Activated T-cell treated with anti-CD3 and anti-CD28 coated beads, Interleukin-2, amount 50 U/mL, for 4 hours (primary cell): ENCODE data around the gene PTGES3L. TPM values are rescaled to one million over a fixed set of nuclear protein-coding genes. Genes with fewer than 3 reads are reported as not detected.
"Not testable (repeated sequence)": the region's sequence is repeated elsewhere in the genome, so short reads cannot be mapped to it uniquely, and the experiment has no call there.

Experiments used
- ATAC-seq, 2 donors: fragments of 200-7000 bp; cut with Tn5 transposase; one replicate each; pipeline ENCODE4 v1.10.0; 2021
- DNase-seq: peaks from one replicate; pipeline ENCODE4 v3.0.0-alpha.2; 2020
- H3K27me3 Mint-ChIP-seq: one replicate; pipeline ENCODE4 v1.8.0; 2021; ENCODE audit warnings: low read depth, mixed read lengths
- H3K36me3 Mint-ChIP-seq: one replicate; pipeline ENCODE4 v1.8.0; 2022; ENCODE audit warnings: mixed read lengths; ENCODE audit not compliant: insufficient read depth
- H3K4me1 Mint-ChIP-seq: one replicate; pipeline ENCODE4 v1.8.0; 2021; ENCODE audit warnings: low read depth, mixed read lengths
- H3K4me3 Mint-ChIP-seq: one replicate; pipeline ENCODE4 v1.8.0; 2021; ENCODE audit warnings: mild to moderate bottlenecking, moderate library complexity, mixed read lengths
- H3K9me3 Mint-ChIP-seq: one replicate; pipeline ENCODE4 v1.8.0; 2021; ENCODE audit warnings: mixed read lengths
- total RNA-seq, 3 donors: library from RNA; stranded (reverse); gene quantifications; one replicate each; pipeline ENCODE4 v1.2.1, GENCODE V29; 2021

PTGES3L gene
- total RNA-seq, 3 donors from 2014 or later: 0.24 to 0.30 (median 0.25) TPM

GRCh38 chr17:43018932-43019331, 39.1 kb upstream of the PTGES3L start:
- DNase-seq: no peak
- ATAC-seq: no peak
- Mint-ChIP-seq H3K27me3 (no peaks in the 10 kb centered on the region), H3K9me3 (no peaks in the 10 kb centered on the region), H3K36me3 (peaks cover 4% of the 10 kb centered on the region), H3K4me1 (peaks cover 29% of the 10 kb centered on the region), H3K4me3 (no peak overlapping the region)

GRCh38 chr17:43018008-43018853, 38.4 kb upstream of the PTGES3L start:
- ATAC-seq (no peak), DNase-seq (no peak)
- Mint-ChIP-seq H3K9me3 (no peaks in the 10 kb centered on the region), H3K27me3 (no peaks in the 10 kb centered on the region), H3K4me3 (no peak overlapping the region), H3K36me3 (peaks cover 8% of the 10 kb centered on the region), H3K4me1 (peaks cover 29% of the 10 kb centered on the region)

GRCh38 chr17:43016216-43016615, 36.3 kb upstream of the PTGES3L start:
- no peak for DNase-seq
- H3K36me3 Mint-ChIP-seq: peaks cover 16% of the 10 kb centered on the region
- no peak for ATAC-seq
- no peaks in the 10 kb centered on the region for H3K27me3 Mint-ChIP-seq
- no peaks in the 10 kb centered on the region for H3K9me3 Mint-ChIP-seq
- peaks cover 27% of the 10 kb centered on the region for H3K4me1 Mint-ChIP-seq
- no peak overlapping the region for H3K4me3 Mint-ChIP-seq

GRCh38 chr17:43015579-43015978, 35.7 kb upstream of the PTGES3L start:
- H3K4me1 Mint-ChIP-seq: peaks cover 25% of the 10 kb centered on the region
- H3K36me3 Mint-ChIP-seq: peaks cover 20% of the 10 kb centered on the region
- DNase-seq (no peak), ATAC-seq (no peak)
- no peaks in the 10 kb centered on the region for H3K27me3 Mint-ChIP-seq
- H3K4me3 Mint-ChIP-seq: no peak overlapping the region
- H3K9me3 Mint-ChIP-seq: no peaks in the 10 kb centered on the region

- H3K4me3 Mint-ChIP-seq: no peak overlapping the region
- DNase-seq (no peak), ATAC-seq (no peak)
- H3K27me3 Mint-ChIP-seq: no peaks in the 10 kb centered on the region
- no peaks in the 10 kb centered on the region for H3K9me3 Mint-ChIP-seq
- peaks cover 21% of the 10 kb centered on the region for H3K36me3 Mint-ChIP-seq
- H3K4me1 Mint-ChIP-seq: peaks cover 26% of the 10 kb centered on the region
Measured at GRCh38 chr17:43014649-43015542, 35.0 kb upstream of the PTGES3L start.

GRCh38 chr17:43014020-43014648, 34.3 kb upstream of the PTGES3L start:
- ATAC-seq: no peak
- H3K27me3 Mint-ChIP-seq: no peaks in the 10 kb centered on the region

GRCh38 chr17:43013296-43013695, 33.4 kb upstream of the PTGES3L start:
- ATAC-seq (no peak), DNase-seq (no peak)
- no peak overlapping the region for H3K4me3 Mint-ChIP-seq
- H3K9me3 Mint-ChIP-seq: no peaks in the 10 kb centered on the region
- peaks cover 21% of the 10 kb centered on the region for H3K36me3 Mint-ChIP-seq
- peaks cover 15% of the 10 kb centered on the region for H3K4me1 Mint-ChIP-seq
- no peaks in the 10 kb centered on the region for H3K27me3 Mint-ChIP-seq

More at GRCh38 chr17:43014020-43014648, 34.3 kb upstream of the PTGES3L start:
- Mint-ChIP-seq H3K36me3 (peaks cover 21% of the 10 kb centered on the region), H3K9me3 (no peaks in the 10 kb centered on the region), H3K4me3 (no peak overlapping the region), H3K4me1 (peaks cover 20% of the 10 kb centered on the region)
- DNase-seq: no peak

GRCh38 chr17:43011728-43012472, 32.0 kb upstream of the PTGES3L start:
- no peak overlapping the region for H3K4me3 Mint-ChIP-seq

GRCh38 chr17:43010667-43011308, 30.9 kb upstream of the PTGES3L start:
- no peak for ATAC-seq
- DNase-seq: no peak
- Mint-ChIP-seq H3K4me1 (peaks cover 28% of the 10 kb centered on the region), H3K4me3 (no peak overlapping the region), H3K27me3 (no peaks in the 10 kb centered on the region), H3K36me3 (peaks cover 21% of the 10 kb centered on the region), H3K9me3 (no peaks in the 10 kb centered on the region)

More at GRCh38 chr17:43011728-43012472, 32.0 kb upstream of the PTGES3L start:
- DNase-seq (no peak), ATAC-seq (no peak)
- H3K36me3 Mint-ChIP-seq: peaks cover 21% of the 10 kb centered on the region
- no peaks in the 10 kb centered on the region for H3K27me3 Mint-ChIP-seq
- H3K4me1 Mint-ChIP-seq: peaks cover 21% of the 10 kb centered on the region
- H3K9me3 Mint-ChIP-seq: no peaks in the 10 kb centered on the region

GRCh38 chr17:43006639-43007551, 27.0 kb upstream of the PTGES3L start, which contains the start of gene IFI35:
Gene IFI35 (plus strand): TSS chr17:43006784. CDS start chr17:43006948, 164 bp downstream.
- peak; percentile 80 for DNase-seq
- Mint-ChIP-seq H3K9me3 (no peaks in the 10 kb centered on the region), H3K36me3 (peaks cover 19% of the 10 kb centered on the region), H3K27me3 (no peaks in the 10 kb centered on the region), H3K4me1 (peaks cover 26% of the 10 kb centered on the region), H3K4me3 (peak within 1 kb of the TSS; percentile 98)
- ATAC-seq: peak; percentile 98

- ATAC-seq: no peak
- no peak for DNase-seq
- H3K9me3 Mint-ChIP-seq: no peaks in the 10 kb centered on the region
- no peaks in the 10 kb centered on the region for H3K27me3 Mint-ChIP-seq
- peaks cover 35% of the 10 kb centered on the region for H3K36me3 Mint-ChIP-seq
- peaks cover 30% of the 10 kb centered on the region for H3K4me1 Mint-ChIP-seq
- H3K4me3 Mint-ChIP-seq: no peak overlapping the region
Measured at GRCh38 chr17:43003542-43004172, 23.8 kb upstream of the PTGES3L start.

- not testable (repeated sequence) for ATAC-seq, H3K9me3 Mint-ChIP-seq, DNase-seq, H3K27me3 Mint-ChIP-seq
- Mint-ChIP-seq H3K36me3 (peaks cover 37% of the 10 kb centered on the region), H3K4me3 (peak overlapping the region; percentile 35), H3K4me1 (peaks cover 21% of the 10 kb centered on the region)
Measured at GRCh38 chr17:43000894-43001293, 21.0 kb upstream of the PTGES3L start.
